ENCODE results near the gene BTBD1.
"Not testable (repeated sequence)": the region's sequence is repeated elsewhere in the genome, so short reads cannot be mapped to it uniquely, and the experiment has no call there.

Gene BTBD1

DNA sequence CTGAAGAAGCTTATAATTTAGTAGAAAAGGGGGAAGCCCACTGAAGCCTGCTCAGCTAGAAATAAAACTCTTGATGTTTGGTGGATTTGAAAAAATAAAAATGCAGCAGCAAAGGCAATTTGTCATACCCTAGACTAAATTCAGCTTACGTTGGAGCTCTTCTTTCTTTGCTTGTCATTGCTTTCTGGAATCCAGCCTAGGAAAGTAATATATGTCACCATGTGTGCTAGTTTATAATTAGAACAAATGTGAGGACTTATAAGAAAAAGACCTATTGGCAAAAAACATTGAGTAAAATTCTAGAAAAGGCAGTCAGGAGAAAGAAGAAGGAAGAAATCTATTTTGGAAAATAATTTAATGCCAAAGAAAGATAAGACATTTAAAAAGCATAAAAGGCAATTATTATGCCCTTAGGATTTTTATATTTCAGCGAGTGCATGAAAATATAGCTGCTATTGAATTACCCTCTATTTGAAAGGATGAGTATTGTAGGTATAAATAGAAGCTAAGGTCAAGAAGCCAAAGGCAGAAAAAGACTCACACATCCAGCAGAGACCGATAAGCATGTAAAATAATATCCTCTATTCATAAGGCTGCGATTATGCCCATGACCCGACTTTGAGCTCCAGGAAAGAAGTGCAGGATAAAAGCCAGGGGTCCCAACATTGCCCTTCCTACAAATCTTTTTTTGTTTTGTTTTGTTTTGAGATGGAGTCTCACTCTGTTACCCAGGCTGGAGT is 10.6 kb upstream of the BTBD1 start:
- Histone ChIP-seq H3K9me3 (ENCODE audit: insufficient read depth, low read length, severe bottlenecking) (peaks cover 3% of the 10 kb centered on the region), H4K20me1 (ENCODE audit: insufficient read depth, low read length) (no peaks in the 10 kb centered on the region), H3K27me3 (ENCODE audit: insufficient read depth, low read length, poor library complexity) (peaks cover 5% of the 10 kb centered on the region), H3K4me3 (ENCODE audit: low read depth in 1 of 2, low read length in 2 of 2) (no peak overlapping the region), H2AFZ (ENCODE audit: low read depth, low read length) (no peak overlapping the region), H3K4me2 (ENCODE audit: insufficient read depth, low read length) (no peak overlapping the region), H3K4me1 (ENCODE audit: insufficient read depth, low read length) (no peaks in the 10 kb centered on the region), H3K9ac (ENCODE audit: low read depth, low read length) (no peak overlapping the region), H3K27ac (ENCODE audit: low read length) (no peak overlapping the region), H3K36me3 (ENCODE audit: insufficient read depth, low read length) (no peaks in the 10 kb centered on the region), H3K79me2 (ENCODE audit: insufficient read depth, low read length) (no peaks in the 10 kb centered on the region)
- no peak for ATAC-seq (ENCODE audit: insufficient read depth, low read depth)
- TF ChIP-seq CTCF (IDR thresholded peaks at IDR 0.05; ENCODE audit: borderline replicate concordance, extremely low read depth, low read length, poor library complexity, severe bottlenecking) (no peak), EZH2 (IDR thresholded peaks at IDR 0.05; ENCODE audit: borderline replicate concordance, low read depth, low read length, severe bottlenecking) (no peak)
- DNase-seq = no peak

DNA sequence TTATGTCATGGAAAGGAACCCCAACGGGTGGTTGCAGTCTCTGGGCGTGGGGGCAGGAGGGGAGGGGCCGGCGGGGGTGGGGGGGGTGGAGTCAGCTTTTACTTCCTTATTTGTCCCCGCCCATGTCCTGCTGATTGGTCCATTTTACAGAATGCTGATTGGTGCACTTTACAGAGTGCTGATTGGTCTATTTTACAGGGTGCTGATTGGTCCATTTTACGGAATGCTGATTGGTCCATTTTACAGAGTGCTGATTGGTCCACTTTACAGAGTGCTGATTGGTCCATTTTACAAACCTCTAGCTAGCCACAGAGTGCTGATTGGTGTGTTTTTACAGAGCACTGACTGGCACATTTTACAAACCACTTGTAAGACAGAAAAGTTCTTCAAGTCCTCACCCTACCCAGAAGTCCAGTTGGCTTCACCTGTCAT is 2.2 kb upstream of the BTBD1 start:
- H3K9ac ChIP-seq (ENCODE audit: low read depth, low read length); ATAC-seq (ENCODE audit: insufficient read depth, low read depth); H3K4me3 ChIP-seq (ENCODE audit: low read depth in 1 of 2, low read length in 2 of 2); H2AFZ ChIP-seq (ENCODE audit: low read depth, low read length); H3K27ac ChIP-seq (ENCODE audit: low read length); H3K27me3 ChIP-seq (ENCODE audit: insufficient read depth, low read length, poor library complexity); H3K9me3 ChIP-seq (ENCODE audit: insufficient read depth, low read length, severe bottlenecking); H4K20me1 ChIP-seq (ENCODE audit: insufficient read depth, low read length); H3K36me3 ChIP-seq (ENCODE audit: insufficient read depth, low read length); H3K4me2 ChIP-seq (ENCODE audit: insufficient read depth, low read length): not testable (repeated sequence)
- peak; percentile 41 for DNase-seq
- peaks cover 28% of the 10 kb centered on the region for H3K79me2 ChIP-seq (ENCODE audit: insufficient read depth, low read length)
- peaks cover 30% of the 10 kb centered on the region for H3K4me1 ChIP-seq (ENCODE audit: insufficient read depth, low read length)

DNA sequence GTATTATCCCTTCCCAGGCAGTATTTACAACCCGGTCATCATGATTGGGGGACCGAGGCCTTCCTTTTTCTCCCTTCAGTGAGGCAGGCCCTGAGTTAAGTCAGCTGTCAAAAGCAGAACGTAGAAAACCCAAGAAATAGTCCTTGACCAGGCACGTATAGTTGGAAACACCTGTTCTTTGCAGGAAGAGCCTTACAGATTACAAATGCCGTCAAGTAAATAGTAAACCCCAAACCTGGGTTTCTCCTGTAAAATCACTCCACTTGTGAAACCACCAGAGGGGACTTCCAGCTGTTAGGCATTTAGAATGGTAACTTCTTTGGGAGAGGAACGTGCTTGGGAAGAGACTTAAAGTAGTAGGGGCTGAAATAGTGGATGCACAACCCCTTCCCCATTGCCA is 1.0 kb upstream of the BTBD1 start:
- ATAC-seq (ENCODE audit: insufficient read depth, low read depth) (no peak), DNase-seq (no peak)
- H3K9ac ChIP-seq (ENCODE audit: low read depth, low read length) = peak overlapping the region; percentile 92
- H3K27me3 ChIP-seq (ENCODE audit: insufficient read depth, low read length, poor library complexity) = no peaks in the 10 kb centered on the region
- H3K4me1 ChIP-seq (ENCODE audit: insufficient read depth, low read length) = peaks cover 41% of the 10 kb centered on the region
- H3K36me3 ChIP-seq (ENCODE audit: insufficient read depth, low read length) = peaks cover 8% of the 10 kb centered on the region
- H3K4me2 ChIP-seq (ENCODE audit: insufficient read depth, low read length) = peak overlapping the region; percentile 75; the same call in 1 of the 2 replicates
- H2AFZ ChIP-seq (ENCODE audit: low read depth, low read length) = peak overlapping the region; percentile 96
- peaks cover 40% of the 10 kb centered on the region for H3K79me2 ChIP-seq (ENCODE audit: insufficient read depth, low read length)
- no peak overlapping the region for H3K4me3 ChIP-seq (ENCODE audit: low read depth in 1 of 2, low read length in 2 of 2)
- TF ChIP-seq EZH2 (IDR thresholded peaks at IDR 0.05; ENCODE audit: borderline replicate concordance, low read depth, low read length, severe bottlenecking) (no peak), CTCF (IDR thresholded peaks at IDR 0.05; ENCODE audit: borderline replicate concordance, extremely low read depth, low read length, poor library complexity, severe bottlenecking) (no peak)
- H3K9me3 ChIP-seq (ENCODE audit: insufficient read depth, low read length, severe bottlenecking) = no peaks in the 10 kb centered on the region
- H4K20me1 ChIP-seq (ENCODE audit: insufficient read depth, low read length) = peaks cover 17% of the 10 kb centered on the region
- peak overlapping the region; percentile 85 for H3K27ac ChIP-seq (ENCODE audit: low read length)

GRCh38 chr15:83067638-83067962 is 548 bp upstream of the BTBD1 start:
- Histone ChIP-seq H3K4me3 (ENCODE audit: low read depth in 1 of 2, low read length in 2 of 2) (peak overlapping the region; percentile 73 to 98; a peak in 3 of 4 replicates), H3K27ac (ENCODE audit: low read length) (peak overlapping the region; percentile 85), H2AFZ (ENCODE audit: low read depth, low read length) (peak overlapping the region; percentile 96), H3K4me1 (ENCODE audit: insufficient read depth, low read length) (peaks cover 46% of the 10 kb centered on the region), H3K9ac (ENCODE audit: low read depth, low read length) (peak overlapping the region; percentile 92), H3K36me3 (ENCODE audit: insufficient read depth, low read length) (peaks cover 12% of the 10 kb centered on the region), H3K4me2 (ENCODE audit: insufficient read depth, low read length) (peak overlapping the region; percentile 75), H4K20me1 (ENCODE audit: insufficient read depth, low read length) (peaks cover 22% of the 10 kb centered on the region), H3K27me3 (ENCODE audit: insufficient read depth, low read length, poor library complexity) (no peaks in the 10 kb centered on the region), H3K9me3 (ENCODE audit: insufficient read depth, low read length, severe bottlenecking) (no peaks in the 10 kb centered on the region), H3K79me2 (ENCODE audit: insufficient read depth, low read length) (peaks cover 45% of the 10 kb centered on the region)
- DNase-seq (no peak), ATAC-seq (ENCODE audit: insufficient read depth, low read depth) (no peak)
- TF ChIP-seq CTCF (IDR thresholded peaks at IDR 0.05; ENCODE audit: borderline replicate concordance, extremely low read depth, low read length, poor library complexity, severe bottlenecking) = no peak
- TF ChIP-seq EZH2 (IDR thresholded peaks at IDR 0.05; ENCODE audit: borderline replicate concordance, low read depth, low read length, severe bottlenecking) = no peak
